ENCODE data around the gene SLC30A3.

SLC30A3 gene

GRCh38 chr2:27241761-27242613 lies 20.9 kb downstream of the SLC30A3 start:
- Histone ChIP-seq H3K27ac (no peak overlapping the region), H3K4me3 (no peak overlapping the region)
- DNase-seq (ENCODE audit: low spot score), result no peak
- no peak for TF ChIP-seq CTCF (IDR thresholded peaks at IDR 0.05)

- no peak overlapping the region for H3K27ac ChIP-seq
- no peak overlapping the region for H3K4me3 ChIP-seq
- TF ChIP-seq CTCF (IDR thresholded peaks at IDR 0.05), result no peak
- no peak for DNase-seq (ENCODE audit: low spot score)
Measured at GRCh38 chr2:27240406-27240805, 22.4 kb downstream of the SLC30A3 start.

GRCh38 chr2:27238976-27239375 lies 23.9 kb downstream of the SLC30A3 start:
- Histone ChIP-seq H3K4me3 (no peak overlapping the region), H3K27ac (no peak overlapping the region)
- TF ChIP-seq CTCF (IDR thresholded peaks at IDR 0.05), result no peak
- DNase-seq (ENCODE audit: low spot score), result no peak

- no peak overlapping the region for H3K27ac ChIP-seq
- no peak for DNase-seq (ENCODE audit: low spot score)
- no peak overlapping the region for H3K4me3 ChIP-seq
- TF ChIP-seq CTCF (IDR thresholded peaks at IDR 0.05), result no peak
Measured at GRCh38 chr2:27237341-27237945, 25.4 kb downstream of the SLC30A3 start.

- Histone ChIP-seq H3K27ac (no peak overlapping the region), H3K4me3 (no peak overlapping the region)
- DNase-seq (ENCODE audit: low spot score), result no peak
- no peak for TF ChIP-seq CTCF (IDR thresholded peaks at IDR 0.05)
Measured at GRCh38 chr2:27236626-27237025, 26.2 kb downstream of the SLC30A3 start.

- no peak for DNase-seq (ENCODE audit: low spot score)
- no peak for TF ChIP-seq CTCF (IDR thresholded peaks at IDR 0.05)
- H3K4me3 ChIP-seq, result no peak overlapping the region
- no peak overlapping the region for H3K27ac ChIP-seq
Measured at GRCh38 chr2:27236136-27236535, 26.7 kb downstream of the SLC30A3 start.

- Histone ChIP-seq H3K4me3 (no peak overlapping the region), H3K27ac (no peak overlapping the region)
- DNase-seq (ENCODE audit: low spot score), result no peak
- no peak for TF ChIP-seq CTCF (IDR thresholded peaks at IDR 0.05)
Measured at GRCh38 chr2:27233341-27233740, 29.5 kb downstream of the SLC30A3 start.

Measured in coronary artery (tissue), 2 donors.